GM12878 (cell line): Measurements from ENCODE around the gene STX16. TPM values are rescaled to one million over a fixed set of nuclear protein-coding genes. Genes with fewer than 3 reads are reported as not detected.

ENCODE experiments used
- ASH2L ChIP-seq: fragments of 300-600, 200-600 bp; sonication (generic); IDR thresholded peaks from 2 replicates; pipeline ENCODE4 v1.6.1; 2017; ENCODE audit warnings: low read depth, mild to moderate bottlenecking, borderline replicate concordance
- CHD2 ChIP-seq: IDR thresholded peaks from 2 replicates; pipeline ENCODE4 v1.6.1; 2011; ENCODE audit warnings: low read depth, low read length, improper control_type of control experiment, borderline replicate concordance
- HCFC1 ChIP-seq: fragments of 150-350 bp; IDR thresholded peaks from 2 replicates; pipeline ENCODE4 v1.6.1; 2014; ENCODE audit warnings: low read length
- IKZF1 ChIP-seq: fragments of 450-650 bp; conservative IDR thresholded peaks from 2 replicates; pipeline ENCODE4 v1.6.1; 2017; ENCODE audit warnings: antibody characterized with exemption, mild to moderate bottlenecking
- IRF3 ChIP-seq: fragments of 450-650 bp; IDR thresholded peaks from 2 replicates; pipeline ENCODE4 v1.6.1; 2014; ENCODE audit warnings: mild to moderate bottlenecking
- NFYA ChIP-seq: IDR thresholded peaks from 2 replicates; pipeline ENCODE4 v1.6.1; 2011; ENCODE audit warnings: low read depth, mild to moderate bottlenecking, low read length, improper control_type of control experiment, borderline replicate concordance
- POLR2AphosphoS2 ChIP-seq: IDR thresholded peaks from 2 replicates; pipeline ENCODE4 v1.6.1; 2011; ENCODE audit warnings: low read depth, mild to moderate bottlenecking, low read length, improper control_type of control experiment, moderate library complexity
- PRDM15 ChIP-seq: fragments of 450-650 bp; formaldehyde crosslinking; IDR thresholded peaks from 2 replicates; pipeline ENCODE4 v1.4.0; 2020; ENCODE audit warnings: mild to moderate bottlenecking, moderate library complexity
- RBBP5 ChIP-seq: fragments of 200-600 bp; sonication (generic); conservative IDR thresholded peaks from 2 replicates; pipeline ENCODE4 v1.6.1; 2016
- RCOR1 ChIP-seq: conservative IDR thresholded peaks from 2 replicates; pipeline ENCODE4 v1.6.1; 2012; ENCODE audit warnings: low read depth, low read length, improper control_type of control experiment
- REST ChIP-seq: IDR thresholded peaks from 2 replicates; pipeline ENCODE4 v1.6.1; 2012; ENCODE audit warnings: mild to moderate bottlenecking, low read depth, low read length
- RFX5 ChIP-seq: IDR thresholded peaks from 2 replicates; pipeline ENCODE4 v1.6.1; 2011; ENCODE audit warnings: low read depth, low read length, improper control_type of control experiment
- SMC3 ChIP-seq: IDR thresholded peaks from 2 replicates; pipeline ENCODE4 v1.6.1; 2011; ENCODE audit warnings: low read length, improper control_type of control experiment, borderline replicate concordance
- WRNIP1 ChIP-seq: IDR thresholded peaks from 2 replicates; pipeline ENCODE4 v1.6.1; 2011; ENCODE audit warnings: low read depth, low read length, improper control_type of control experiment, borderline replicate concordance
- ZBTB11 ChIP-seq: fragments of 450-650 bp; formaldehyde crosslinking; IDR thresholded peaks from 2 replicates; pipeline ENCODE4 v1.5.0; 2022; ENCODE audit warnings: mild to moderate bottlenecking, missing genetic modification characterization
- polyA plus RNA-seq, 11 experiments: library from polyadenylated mRNA; depleted of rRNA in 4 of 11; unstranded in 6 of 11; stranded (reverse) in 5 of 11; fragments of >200 nt; fragmentation: Nextera tagmentation in 4 of 11; fragmentation: Illumina TruSeq in 1 of 11; extraction: Ambion mirVana in 4 of 11; extraction: Trizol in 1 of 11; gene quantifications; 1 replicate in 1 of 11; 2 replicates in 10 of 11; pipeline versions ENCODE4 v1.2.1 to v1.2.3, GENCODE V29; 2011 to 2016; ENCODE audit warnings: inconsistent platforms in 2 of 11, missing spikeins in 2 of 11, low read depth in 1 of 11
- total RNA-seq, 4 experiments: library from RNA; depleted of rRNA in 3 of 4; stranded (reverse); fragments of >200 nt in 3 of 4; fragmentation: Illumina TruSeq in 1 of 4; extraction: Trizol in 1 of 4; gene quantifications; 2 replicates each; pipeline versions ENCODE4 v1.2.1 to v1.2.3, GENCODE V29; 2013 to 2021

STX16 gene
- total and polyA plus RNA-seq, 10 of the 15 experiments (the other 5 are each of a cell fraction or from before 2014, with no cell fraction given) = 6.3 to 68.4 (median 35.8) TPM

- TF ChIP-seq REST (peak; percentile 33; the same call in 1 of the 2 replicates), POLR2AphosphoS2 (peak; percentile 77; the same call in 1 of the 2 replicates), WRNIP1 (peak; percentile 98; the same call in 1 of the 2 replicates), CHD2 (peak; percentile 86), IRF3 (peak; percentile 68; the same call in 1 of the 2 replicates), PRDM15 (CRISPR knock-in tag) (no peak), ZBTB11 (peak; percentile 100), NFYA (no peak), SMC3 (peak; percentile 22; the same call in 1 of the 2 replicates), RCOR1 (peak; percentile 96), IKZF1 (peak; percentile 98), RFX5 (0 out of 2 replicates have a peak, but pooled peaks have one; percentile 34), HCFC1 (peak; percentile 97), RBBP5 (no peak), ASH2L (0 out of 2 replicates have a peak, but pooled peaks have one; percentile 80)
These were observed at the start of gene STX16 (continued) for GRCh38 chr20:58650776-58651558.
